ENCODE results near the gene HSPH1. TPM values are rescaled to one million over a fixed set of nuclear protein-coding genes. Genes with fewer than 3 reads are reported as not detected.

The HSPH1 gene
- total and polyA plus RNA-seq, 10 of the 15 experiments (the other 5 are each of a cell fraction or from before 2014, with no cell fraction given): 40.2 to 159 (median 92.6) TPM

- peak; percentile 38 for FAIRE-seq
- BruUV-seq (replicated peaks): no TSS peak
Measured at GRCh38 chr13:31168166-31168565, 6.5 kb upstream of the HSPH1 start.

More at GRCh38 chr13:31168166-31168565, 6.5 kb upstream of the HSPH1 start:
- Histone ChIP-seq H3K27ac (ENCODE audit: control insufficient read depth, insufficient read depth) (no peak overlapping the region), H3K4me3 (peak overlapping the region; percentile 8; the same call in 1 of the 2 replicates), H2AFZ (ENCODE audit: control insufficient read depth, low read depth, low read length) (no peak overlapping the region), H3K9me3 (replicated peaks; ENCODE audit: control insufficient read depth, insufficient read depth, low read length) (no peaks in the 10 kb centered on the region), H3K79me2 (ENCODE audit: control insufficient read depth, insufficient read depth, low read length) (no peaks in the 10 kb centered on the region), H3K27me3 (replicated peaks in 1 of 2; ENCODE audit: control insufficient read depth in 2 of 2, insufficient read depth in 2 of 2, low read length in 1 of 2) (no peaks in the 10 kb centered on the region), H4K20me1 (ENCODE audit: control insufficient read depth, insufficient read depth) (no peaks in the 10 kb centered on the region), H3K4me2 (ENCODE audit: control insufficient read depth, insufficient read depth) (peak overlapping the region; percentile 81), H3K4me1 (ENCODE audit: control insufficient read depth, insufficient read depth, low read length) (peaks cover 15% of the 10 kb centered on the region), H3K9ac (ENCODE audit: control insufficient read depth, insufficient read depth, low read length) (no peak overlapping the region), H3K36me3 (ENCODE audit: control insufficient read depth in 2 of 2, insufficient read depth in 2 of 2, low read length in 1 of 2) (no peaks in the 10 kb centered on the region)
- ChIA-PET SMC1A (ENCODE audit: uncharacterized antibody, unreplicated experiment) (interaction anchor here (0.6 to 2.4 kb wide), 4 partner anchors 12 to 726 kb away, joined by 3 to 6 read pairs (median 4); no protein-coding TSS in a partner anchor), RAD21 (ENCODE audit: unreplicated experiment) (no interaction called here), POLR2A (no interaction called here), CTCF (interaction anchor here (0.7 to 0.9 kb wide), 2 partner anchors 11 to 24 kb away, joined by 3 read pairs; no protein-coding TSS in a partner anchor)
- in situ Hi-C loops (cut with MboI): loop anchor here (25.0 kb wide), 1 partner anchor 1369 kb away; the partner anchor contains the start of gene N4BP2L2
- ATAC-seq (peak; percentile 76), DNase-seq (ENCODE audit: low read depth, low spot score) (no peak)
- intact Hi-C loops (cut with micrococcal nuclease; ENCODE audit: unreplicated experiment): no loop called here
- 13% methylated on average over 2 of the region's 2 CpGs for WGBS (ENCODE audit: insufficient coverage, insufficient replicate concordance, low lambda C conversion rate, missing lambda C conversion rate)
- TF ChIP-seq IRF4 (IDR thresholded peaks at IDR 0.05; ENCODE audit: low read depth, low read length) (0 out of 2 replicates have a peak, but pooled peaks have one; percentile 58), JUND (IDR thresholded peaks at IDR 0.05; ENCODE audit: low read depth, low read length) (0 out of 2 replicates have a peak, but pooled peaks have one; percentile 10), ZNF217 (IDR thresholded peaks at IDR 0.05) (peak; percentile 50; the same call in 1 of the 2 replicates), ATF7 (IDR thresholded peaks at IDR 0.05; ENCODE audit: low read depth) (no peak), EP300 (IDR thresholded peaks at IDR 0.05; ENCODE audit: borderline replicate concordance in 1 of 2, control insufficient read depth in 1 of 2, low read depth in 2 of 2, low read length in 2 of 2) (0 out of 4 replicates have a peak, but pooled peaks of 1 of the 2 experiments have one; percentile 27), JUNB (IDR thresholded peaks at IDR 0.05) (peak; percentile 75), NFIC (IDR thresholded peaks at IDR 0.05; ENCODE audit: low read depth, low read length) (0 out of 2 replicates have a peak, but pooled peaks have one; percentile 23), SMARCA5 (IDR thresholded peaks at IDR 0.05) (no peak)
- TF ChIP-seq, protein P1, sequence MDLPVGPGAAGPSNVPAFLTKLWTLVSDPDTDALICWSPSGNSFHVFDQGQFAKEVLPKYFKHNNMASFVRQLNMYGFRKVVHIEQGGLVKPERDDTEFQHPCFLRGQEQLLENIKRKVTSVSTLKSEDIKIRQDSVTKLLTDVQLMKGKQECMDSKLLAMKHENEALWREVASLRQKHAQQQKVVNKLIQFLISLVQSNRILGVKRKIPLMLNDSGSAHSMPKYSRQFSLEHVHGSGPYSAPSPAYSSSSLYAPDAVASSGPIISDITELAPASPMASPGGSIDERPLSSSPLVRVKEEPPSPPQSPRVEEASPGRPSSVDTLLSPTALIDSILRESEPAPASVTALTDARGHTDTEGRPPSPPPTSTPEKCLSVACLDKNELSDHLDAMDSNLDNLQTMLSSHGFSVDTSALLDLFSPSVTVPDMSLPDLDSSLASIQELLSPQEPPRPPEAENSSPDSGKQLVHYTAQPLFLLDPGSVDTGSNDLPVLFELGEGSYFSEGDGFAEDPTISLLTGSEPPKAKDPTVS (IDR thresholded peaks at IDR 0.05; ENCODE audit: low read depth, low read length): no peak
